CD4-positive, alpha-beta T cell treated with Interleukin-17A for 4 hours (primary cell): ENCODE measurements around the gene IL11.

Experiments
- DNase-seq: peaks from one replicate; pipeline ENCODE4 v3.0.0-alpha.2; 2020; ENCODE audit warnings: mixed read lengths

IL11 gene

GRCh38 chr19:55369653-55370304 lies 484 bp downstream of the IL11 start:
- DNase-seq: peak; percentile 51

GRCh38 chr19:55368701-55369563 lies 1.3 kb downstream of the IL11 start:
- peak; percentile 20 for DNase-seq

GRCh38 chr19:55368106-55368505 lies 2.2 kb downstream of the IL11 start:
- DNase-seq: no peak

- no peak for DNase-seq
These were observed 3.5 kb downstream of the IL11 start for GRCh38 chr19:55366790-55367189.

GRCh38 chr19:55365964-55366363 lies 4.3 kb downstream of the IL11 start:
- no peak for DNase-seq

GRCh38 chr19:55365245-55365644 lies 5.0 kb downstream of the IL11 start:
- DNase-seq: no peak

- no peak for DNase-seq
These were observed 7.1 kb downstream of the IL11 start, which contains the start of gene GARIN5B for GRCh38 chr19:55362990-55363716. GARIN5B (minus strand) TSS chr19:55363260; CDS start chr19:55363066, 194 bp downstream.

- DNase-seq: no peak
These were observed 7.9 kb downstream of the IL11 start for GRCh38 chr19:55362174-55362989.

GRCh38 chr19:55360902-55361301 lies 9.4 kb downstream of the IL11 start:
- DNase-seq: no peak

GRCh38 chr19:55358943-55359908 lies 11.0 kb downstream of the IL11 start:
- DNase-seq: no peak

GRCh38 chr19:55358493-55358892 lies 11.8 kb downstream of the IL11 start:
- DNase-seq: no peak

- peak; percentile 15 for DNase-seq
These were observed 14.9 kb downstream of the IL11 start for GRCh38 chr19:55355213-55355821.

- peak; percentile 11 for DNase-seq
These were observed 15.5 kb downstream of the IL11 start, which contains the start of gene COX6B2 for GRCh38 chr19:55354698-55355212. COX6B2 (minus strand) TSS chr19:55354719; CDS start chr19:55354521, 198 bp downstream.

- peak; percentile 68 for DNase-seq
These were observed 16.2 kb downstream of the IL11 start for GRCh38 chr19:55353803-55354697.

- peak; percentile 10 for DNase-seq
These were observed 16.9 kb downstream of the IL11 start for GRCh38 chr19:55353356-55353802.

- DNase-seq: no peak
These were observed 17.6 kb downstream of the IL11 start for GRCh38 chr19:55352549-55353145.

- DNase-seq: no peak
These were observed 18.2 kb downstream of the IL11 start for GRCh38 chr19:55352040-55352439.

GRCh38 chr19:55350620-55351315 lies 19.5 kb downstream of the IL11 start:
- DNase-seq: no peak
